ENCODE measurements around the gene IRS1.

The IRS1 gene

DNA sequence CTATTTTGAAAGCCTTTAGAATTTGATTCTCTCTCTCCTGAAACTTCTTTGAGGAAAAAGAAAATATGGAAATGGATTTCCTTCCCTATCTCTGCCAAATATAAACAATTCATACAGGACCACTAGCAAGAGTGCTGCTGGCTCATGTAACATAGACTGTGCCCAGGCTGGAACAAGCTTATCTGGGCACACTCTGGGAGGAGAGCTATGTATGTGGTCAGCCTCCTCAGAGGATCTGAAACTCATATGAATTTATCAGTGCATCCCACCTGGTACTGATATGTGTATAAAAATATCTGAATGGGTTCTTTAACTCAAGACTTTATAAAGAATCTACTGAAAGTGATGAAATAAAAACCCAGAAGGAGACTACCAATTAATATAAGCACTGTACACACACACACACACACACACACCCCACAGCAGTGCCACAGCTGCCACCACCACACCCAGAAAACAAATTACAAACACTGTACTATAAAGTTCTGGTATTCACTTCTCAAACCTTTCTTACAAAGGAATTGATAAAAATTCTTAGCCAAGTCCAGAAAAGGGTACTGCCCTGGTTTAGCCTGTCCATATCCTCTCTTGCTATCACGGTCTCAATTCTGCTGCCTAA, 115.6 kb downstream of the IRS1 start:
- POLR2A ChIA-PET (ENCODE audit: low non-redundant PET), result no interaction called here
- no peak overlapping the region for H3K27ac ChIP-seq
- TF ChIP-seq CTCF (conservative IDR thresholded peaks at IDR 0.05; ENCODE audit: low read depth), result no peak
- CTCF ChIA-PET, result no interaction called here
- no peak for DNase-seq (ENCODE audit: low spot score)

- H3K27ac ChIP-seq, result no peak overlapping the region
- DNase-seq (ENCODE audit: low spot score), result peak; percentile 91
- ChIA-PET CTCF (interaction anchor here (0.7 kb wide), 1 partner anchor 23 kb away, joined by 3 read pairs; no protein-coding TSS in a partner anchor), POLR2A (ENCODE audit: low non-redundant PET) (no interaction called here)
- TF ChIP-seq CTCF (conservative IDR thresholded peaks at IDR 0.05; ENCODE audit: low read depth), result no peak
Observed at GRCh38 chr2:226683196-226683595, 116.4 kb downstream of the IRS1 start.

All from RWPE1 (cell line).